Measurements from ENCODE around the gene COL4A2. TPM values are rescaled to one million over a fixed set of nuclear protein-coding genes. Genes with fewer than 3 reads are reported as not detected.

COL4A2 gene
- total and polyA plus RNA-seq, 12 donors, result 70.9 to 1,589 (median 171) TPM

GRCh38 chr13:110377826-110378201 lies 70.7 kb downstream of the COL4A2 start:
- 53 to 73% (median 59%) methylated on average over 5 of the region's 5 CpGs for WGBS, 4 donors
- peak overlapping the region in 2 of 5 donors; percentile 6 to 47 for H3K27ac ChIP-seq

GRCh38 chr13:110379358-110379757 lies 72.3 kb downstream of the COL4A2 start:
- TF ChIP-seq POLR2A (IDR thresholded peaks at IDR 0.05) (no peak), CTCF (IDR thresholded peaks at IDR 0.05) (no peak)
- WGBS, 4 donors, result 90 to 97% (median 93%) methylated on average over 6 to 9 of the region's 9 CpGs
- Histone ChIP-seq H3K9me3 (replicated peaks in 1 of 3) (no peaks in the 10 kb centered on the region), H3K36me3 (replicated peaks in 1 of 2) (no peaks in the 10 kb centered on the region), H3K4me1 (replicated peaks in 1 of 2) (peaks cover 5 to 33% of the 10 kb centered on the region in 2 donors), H3K27me3 (no peaks in the 10 kb centered on the region), H3K27ac (no peak overlapping the region), H3K4me3 (no peak overlapping the region)
- no peak for DNase-seq
- intact Hi-C loops (cut with DNase I), result no loop called here

More at GRCh38 chr13:110377826-110378201, 70.7 kb downstream of the COL4A2 start:
- Histone ChIP-seq H3K36me3 (replicated peaks in 1 of 2) (no peaks in the 10 kb centered on the region), H3K4me3 (no peak overlapping the region), H3K9me3 (replicated peaks in 1 of 3) (no peaks in the 10 kb centered on the region), H3K27me3 (no peaks in the 10 kb centered on the region), H3K4me1 (replicated peaks in 1 of 2) (peaks cover 5 to 34% of the 10 kb centered on the region in 2 donors)
- no peak for DNase-seq
- intact Hi-C loops (cut with DNase I), result no loop called here
- TF ChIP-seq POLR2A (IDR thresholded peaks at IDR 0.05) (no peak), CTCF (IDR thresholded peaks at IDR 0.05) (no peak)

GRCh38 chr13:110379905-110380341 lies 72.8 kb downstream of the COL4A2 start:
- intact Hi-C loops (cut with DNase I), result no loop called here
- Histone ChIP-seq H3K27ac (no peak overlapping the region), H3K4me3 (no peak overlapping the region), H3K4me1 (replicated peaks in 1 of 2) (peaks cover 5 to 33% of the 10 kb centered on the region in 2 donors), H3K36me3 (replicated peaks in 1 of 2) (no peaks in the 10 kb centered on the region), H3K9me3 (replicated peaks in 1 of 3) (no peaks in the 10 kb centered on the region), H3K27me3 (no peaks in the 10 kb centered on the region)
- TF ChIP-seq CTCF (IDR thresholded peaks at IDR 0.05) (no peak), POLR2A (IDR thresholded peaks at IDR 0.05) (no peak)
- WGBS, 4 donors, result 61 to 78% (median 72%) methylated on average over 4 of the region's 4 CpGs
- DNase-seq, result no peak

GRCh38 chr13:110380359-110381028 lies 73.4 kb downstream of the COL4A2 start:
- Histone ChIP-seq H3K4me3 (no peak overlapping the region), H3K9me3 (replicated peaks in 1 of 3) (no peaks in the 10 kb centered on the region), H3K4me1 (replicated peaks in 1 of 2) (peaks cover 5 to 30% of the 10 kb centered on the region in 2 donors), H3K27ac (no peak overlapping the region), H3K36me3 (replicated peaks in 1 of 2) (no peaks in the 10 kb centered on the region), H3K27me3 (no peaks in the 10 kb centered on the region)
- WGBS, 4 donors, result 68 to 79% (median 75%) methylated on average over 14 of the region's 14 CpGs
- intact Hi-C loops (cut with DNase I), result no loop called here
- no peak for DNase-seq
- TF ChIP-seq POLR2A (IDR thresholded peaks at IDR 0.05), result no peak
- TF ChIP-seq CTCF (IDR thresholded peaks at IDR 0.05), result no peak
